Fibroblast of peridontal ligament (primary cell): ENCODE measurements around the gene PRR22.
"Not testable (repeated sequence)": the region's sequence is repeated elsewhere in the genome, so short reads cannot be mapped to it uniquely, and the experiment has no call there.

Experiments
- DNase-seq: peaks from one replicate; pipeline ENCODE4 v3.0.0-alpha.2; 2010; ENCODE audit errors: extremely low read depth

Gene PRR22

GRCh38 chr19:5751709-5752108 is 32.8 kb downstream of the PRR22 start:
- no peak for DNase-seq

- DNase-seq, result no peak
Observed at GRCh38 chr19:5749505-5749904, 35.0 kb downstream of the PRR22 start.

DNA sequence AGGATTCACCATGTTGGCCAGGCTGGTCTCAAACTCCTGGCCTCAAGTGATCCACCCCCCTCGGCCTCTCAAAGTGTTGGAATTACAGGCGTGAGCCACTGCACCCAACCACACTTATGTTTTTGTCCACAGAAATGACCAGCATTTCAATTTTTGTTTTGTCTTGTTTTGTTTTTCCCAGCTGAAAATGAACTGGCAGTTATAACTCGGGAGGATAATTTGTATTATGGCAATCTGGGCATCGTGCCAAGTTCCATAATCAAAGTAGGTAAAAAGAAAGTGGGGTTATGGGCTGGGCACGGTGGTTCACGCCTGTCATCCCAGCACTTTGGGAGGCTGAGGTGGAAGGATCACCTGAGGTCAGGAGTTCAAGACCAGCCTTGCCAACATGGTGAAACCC is 35.6 kb downstream of the PRR22 start:
- DNase-seq, result not testable (repeated sequence)

GRCh38 chr19:5744999-5745398 is 39.5 kb downstream of the PRR22 start:
- not testable (repeated sequence) for DNase-seq

DNA sequence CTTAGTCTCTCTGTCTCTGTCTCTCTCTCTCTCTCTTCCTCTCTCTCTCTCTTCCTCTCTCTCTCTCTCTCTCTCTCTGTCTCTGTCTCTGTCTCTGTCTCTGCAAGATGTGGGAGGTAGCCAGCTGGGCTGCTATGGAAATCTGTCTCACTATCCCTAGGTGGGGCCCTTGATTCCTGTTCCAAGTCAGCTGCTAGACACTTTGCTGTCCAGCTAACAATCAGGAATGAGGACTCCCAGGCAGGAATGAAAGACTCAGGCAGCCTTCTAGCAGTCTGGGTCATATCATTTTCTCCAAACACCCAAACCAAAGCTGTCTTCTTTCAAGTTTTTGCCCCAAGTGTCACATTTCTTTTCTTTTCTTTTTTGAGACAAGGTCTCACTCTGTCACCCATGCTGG is 40.9 kb downstream of the PRR22 start:
- DNase-seq, result no peak

- no peak for DNase-seq
Observed at GRCh38 chr19:5742051-5742450, 42.5 kb downstream of the PRR22 start.

DNA sequence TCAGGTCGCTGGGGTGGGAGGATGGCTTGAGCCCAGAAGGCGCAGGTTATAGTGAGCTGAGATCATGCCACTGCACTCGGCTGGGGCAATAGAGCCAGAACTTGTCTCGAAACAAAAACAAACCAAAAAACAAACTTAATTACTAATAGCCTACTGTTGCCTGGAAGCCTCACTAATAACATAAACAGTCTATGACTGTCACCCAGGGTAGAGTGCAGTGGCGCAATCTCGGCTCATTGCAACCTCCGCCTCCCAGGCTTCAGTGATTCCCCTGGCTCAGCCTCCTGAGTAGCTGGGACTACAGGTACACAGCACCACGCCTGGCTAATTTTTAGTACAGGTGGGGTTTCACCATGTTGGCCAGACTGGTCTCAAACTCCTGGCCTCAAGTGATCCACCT is 46.1 kb downstream of the PRR22 start:
- no peak for DNase-seq

- not testable (repeated sequence) for DNase-seq
Observed at GRCh38 chr19:5733172-5733571, 51.4 kb downstream of the PRR22 start.
